GM21528 (cell line): ENCODE data around the gene SLC16A13.
"Not testable (repeated sequence)": the region's sequence is repeated elsewhere in the genome, so short reads cannot be mapped to it uniquely, and the experiment has no call there.

Source experiments
- ATAC-seq: cut with Tn5 transposase; IDR thresholded peaks from one replicate; pipeline ENCODE4 v1.9.1; 2021; ENCODE audit warnings: mild to moderate bottlenecking, moderate library complexity; ENCODE audit not compliant: unreplicated experiment, low FRiP score

The SLC16A13 gene, protein sequence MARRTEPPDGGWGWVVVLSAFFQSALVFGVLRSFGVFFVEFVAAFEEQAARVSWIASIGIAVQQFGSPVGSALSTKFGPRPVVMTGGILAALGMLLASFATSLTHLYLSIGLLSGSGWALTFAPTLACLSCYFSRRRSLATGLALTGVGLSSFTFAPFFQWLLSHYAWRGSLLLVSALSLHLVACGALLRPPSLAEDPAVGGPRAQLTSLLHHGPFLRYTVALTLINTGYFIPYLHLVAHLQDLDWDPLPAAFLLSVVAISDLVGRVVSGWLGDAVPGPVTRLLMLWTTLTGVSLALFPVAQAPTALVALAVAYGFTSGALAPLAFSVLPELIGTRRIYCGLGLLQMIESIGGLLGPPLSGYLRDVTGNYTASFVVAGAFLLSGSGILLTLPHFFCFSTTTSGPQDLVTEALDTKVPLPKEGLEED

GRCh38 chr17:7035591-7036368 is at the start of gene SLC16A13:
Gene SLC16A13 (plus strand): TSS chr17:7036015. CDS start chr17:7036383, 368 bp downstream.
- peak; percentile 87 for ATAC-seq

DNA sequence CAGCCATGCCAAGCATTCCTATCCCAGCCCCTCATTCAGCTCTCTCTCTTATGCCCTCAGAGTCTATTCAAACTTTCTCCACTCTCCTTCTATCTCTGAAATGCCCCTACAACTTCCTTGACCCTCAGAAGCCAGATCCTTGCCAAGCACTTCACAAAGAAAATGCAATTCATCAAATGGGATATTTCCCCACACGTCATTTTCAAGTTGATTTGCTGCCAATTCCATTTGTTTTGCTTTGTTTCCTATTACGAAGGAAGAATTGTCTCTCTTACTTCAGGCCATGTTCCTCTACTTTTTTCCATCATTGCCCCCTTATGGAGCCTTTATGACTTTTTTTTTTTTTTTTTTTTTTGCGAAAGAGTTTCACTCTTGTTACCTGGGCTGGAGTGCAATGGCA is 49.1 kb upstream of the SLC16A13 start:
- no peak for ATAC-seq

DNA sequence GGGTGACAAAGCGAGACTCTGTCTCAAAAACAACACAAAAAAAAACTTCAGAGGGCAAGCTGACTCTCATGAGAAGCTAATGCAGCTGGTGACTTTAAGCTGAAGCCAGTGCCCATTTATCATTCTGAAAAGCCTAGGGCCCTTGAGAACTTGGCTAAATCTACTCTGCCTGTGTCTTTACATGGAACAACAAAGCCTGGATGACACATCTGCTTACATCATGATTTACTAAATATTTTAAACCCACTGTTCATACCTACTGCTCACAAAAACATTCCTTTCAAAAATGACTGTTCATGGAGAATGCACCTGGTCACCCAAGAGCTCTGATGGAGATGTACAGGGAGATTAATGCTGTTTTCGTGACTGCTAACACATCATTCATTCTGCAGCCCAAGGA is 46.0 kb upstream of the SLC16A13 start:
- ATAC-seq, result no peak

DNA sequence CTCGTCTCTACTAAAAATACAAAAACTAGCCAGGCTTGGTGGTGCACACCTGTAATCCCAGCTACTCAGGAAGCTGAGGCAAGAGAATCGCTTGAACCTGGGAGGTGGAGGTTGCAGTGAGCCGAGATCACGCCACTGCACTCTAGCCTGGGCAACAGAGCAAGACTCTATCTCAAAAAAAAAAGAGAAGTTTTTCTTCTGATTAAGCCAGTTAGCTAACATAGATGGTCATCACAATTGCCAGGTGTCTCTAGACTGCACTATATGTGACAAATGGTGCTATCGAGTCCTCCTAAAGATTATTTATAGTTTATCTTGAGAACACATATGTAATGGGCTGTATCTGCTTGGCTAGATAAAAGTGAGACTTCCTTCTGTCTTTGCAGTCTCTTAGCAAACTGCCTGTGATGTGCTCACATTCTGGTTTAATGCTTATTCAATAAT is 42.2 kb upstream of the SLC16A13 start:
- not testable (repeated sequence) for ATAC-seq

GRCh38 chr17:6994118-6994598 is 41.7 kb upstream of the SLC16A13 start:
- ATAC-seq, result no peak

GRCh38 chr17:6994666-6995256 is 41.1 kb upstream of the SLC16A13 start:
- no peak for ATAC-seq

GRCh38 chr17:6995500-6996255 is 40.1 kb upstream of the SLC16A13 start, which contains the start of gene ALOX12:
Gene ALOX12 (plus strand): TSS chr17:6996049. CDS start chr17:6996118, 69 bp downstream.
- no peak for ATAC-seq

GRCh38 chr17:6996256-6997011 is 39.4 kb upstream of the SLC16A13 start:
- no peak for ATAC-seq

GRCh38 chr17:6997171-6997570 is 38.6 kb upstream of the SLC16A13 start:
- no peak for ATAC-seq

GRCh38 chr17:6998855-6999508 is 36.8 kb upstream of the SLC16A13 start:
- no peak for ATAC-seq

GRCh38 chr17:7001318-7001961 is 34.4 kb upstream of the SLC16A13 start:
- no peak for ATAC-seq

DNA sequence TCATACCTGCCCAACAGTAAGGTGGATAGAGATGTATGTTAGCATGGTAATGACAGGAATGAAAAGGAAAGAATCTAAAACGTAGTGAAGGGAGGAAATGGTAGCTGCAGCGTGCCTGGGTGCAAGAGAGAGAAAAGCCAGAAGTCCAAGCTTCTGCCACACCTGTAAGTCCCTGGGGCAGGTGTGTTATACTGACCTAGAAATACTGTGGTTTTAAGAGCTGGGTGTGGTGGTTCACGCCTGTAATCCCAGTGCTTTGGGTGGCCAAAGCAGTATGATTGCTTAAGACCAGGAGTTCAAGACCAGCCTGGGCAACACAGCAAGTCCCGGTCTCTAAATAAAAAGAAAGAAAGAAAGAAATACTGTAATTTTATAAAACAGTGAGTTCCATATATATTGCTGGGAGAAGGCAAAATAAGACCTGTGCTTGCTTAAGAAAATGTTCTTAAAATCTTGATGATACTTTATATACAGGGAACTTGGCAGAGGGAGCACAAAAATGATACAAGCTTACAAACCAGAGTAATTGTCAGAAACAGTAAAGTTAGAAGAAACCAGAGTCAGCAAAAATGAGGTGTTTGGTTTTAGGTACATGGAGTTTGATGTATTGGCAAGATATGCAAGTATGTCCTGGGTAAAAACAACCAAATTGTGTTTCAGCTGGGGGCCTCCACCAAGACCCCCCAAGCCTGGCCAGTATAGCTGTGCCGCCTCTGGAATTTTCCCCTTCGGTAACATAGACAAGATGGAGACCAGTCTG is 33.3 kb upstream of the SLC16A13 start:
- ATAC-seq, result no peak

- no peak for ATAC-seq
Observed at GRCh38 chr17:7003745-7004144, 32.1 kb upstream of the SLC16A13 start.

- ATAC-seq, result no peak
Observed at GRCh38 chr17:7004398-7005253, 31.2 kb upstream of the SLC16A13 start.

GRCh38 chr17:7005716-7006115 is 30.1 kb upstream of the SLC16A13 start:
- ATAC-seq, result no peak

DNA sequence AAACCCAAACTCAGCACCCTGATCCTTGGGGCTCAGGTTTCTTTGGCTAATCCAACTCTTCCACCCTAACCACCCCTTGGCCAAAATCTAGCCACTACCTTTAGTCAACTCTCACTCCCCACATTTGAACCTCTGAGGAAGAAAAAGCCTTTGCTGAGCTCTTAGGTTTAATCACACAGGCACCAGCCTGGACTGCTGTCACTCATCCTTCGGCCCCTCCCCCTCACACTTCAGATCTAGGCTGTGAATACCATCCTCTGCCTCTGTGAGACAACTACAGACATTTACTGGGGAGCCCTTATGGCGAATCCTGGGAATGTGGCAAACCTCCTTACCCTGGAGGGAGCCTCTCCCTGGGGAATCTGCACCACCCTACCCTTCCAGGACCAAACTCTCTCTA is 28.7 kb upstream of the SLC16A13 start:
- no peak for ATAC-seq

GRCh38 chr17:7010523-7010922 is 25.3 kb upstream of the SLC16A13 start:
- ATAC-seq, result no peak
